HepG2 (cell line): ENCODE measurements around the gene CENPM.

Source experiments
- AKAP8 ChIP-seq: sonication (generic); formaldehyde crosslinking; IDR thresholded peaks from 2 replicates; pipeline ENCODE4 v1.5.1; 2020; ENCODE audit warnings: mild to moderate bottlenecking, missing genetic modification reagents
- ELF4 ChIP-seq: sonication (generic); formaldehyde crosslinking; IDR thresholded peaks from 2 replicates; pipeline ENCODE4 v1.5.0; 2020; ENCODE audit warnings: missing genetic modification reagents, mild to moderate bottlenecking, moderate library complexity, borderline replicate concordance
- RAD51 ChIP-seq: fragments of 450-650 bp; IDR thresholded peaks from 2 replicates; pipeline ENCODE4 v1.6.1; 2016; ENCODE audit warnings: borderline replicate concordance
- SNAPC5 ChIP-seq: sonication (generic); formaldehyde crosslinking; IDR thresholded peaks from 2 replicates; pipeline ENCODE4 v1.8.1; 2023; ENCODE audit warnings: mild to moderate bottlenecking, missing genetic modification reagents, borderline replicate concordance
- SNRNP70 ChIP-seq: fragments of 200-400 bp; formaldehyde crosslinking; IDR thresholded peaks from 2 replicates; pipeline ENCODE4 v1.6.1; 2017; ENCODE audit warnings: mild to moderate bottlenecking, low read depth, low read length, moderate library complexity
- TARDBP ChIP-seq: sonication (generic); formaldehyde crosslinking; IDR thresholded peaks from 2 replicates; pipeline ENCODE4 v1.8.0; 2022; ENCODE audit warnings: mild to moderate bottlenecking, missing genetic modification reagents
- TF ChIP-seq, protein P1 (sequence below): sonication (generic); formaldehyde crosslinking; IDR thresholded peaks from 2 replicates; pipeline ENCODE4 v1.4.0; 2020; ENCODE audit warnings: mild to moderate bottlenecking, missing genetic modification reagents

GRCh38 chr22:41943661-41944209 lies 3.2 kb downstream of the CENPM start:
- TF ChIP-seq RAD51 (no peak), TARDBP (CRISPR knock-in tag) (no peak), SNRNP70 (no peak), SNAPC5 (CRISPR knock-in tag) (no peak), AKAP8 (CRISPR knock-in tag) (no peak), ELF4 (CRISPR knock-in tag) (no peak)
- TF ChIP-seq, protein P1, sequence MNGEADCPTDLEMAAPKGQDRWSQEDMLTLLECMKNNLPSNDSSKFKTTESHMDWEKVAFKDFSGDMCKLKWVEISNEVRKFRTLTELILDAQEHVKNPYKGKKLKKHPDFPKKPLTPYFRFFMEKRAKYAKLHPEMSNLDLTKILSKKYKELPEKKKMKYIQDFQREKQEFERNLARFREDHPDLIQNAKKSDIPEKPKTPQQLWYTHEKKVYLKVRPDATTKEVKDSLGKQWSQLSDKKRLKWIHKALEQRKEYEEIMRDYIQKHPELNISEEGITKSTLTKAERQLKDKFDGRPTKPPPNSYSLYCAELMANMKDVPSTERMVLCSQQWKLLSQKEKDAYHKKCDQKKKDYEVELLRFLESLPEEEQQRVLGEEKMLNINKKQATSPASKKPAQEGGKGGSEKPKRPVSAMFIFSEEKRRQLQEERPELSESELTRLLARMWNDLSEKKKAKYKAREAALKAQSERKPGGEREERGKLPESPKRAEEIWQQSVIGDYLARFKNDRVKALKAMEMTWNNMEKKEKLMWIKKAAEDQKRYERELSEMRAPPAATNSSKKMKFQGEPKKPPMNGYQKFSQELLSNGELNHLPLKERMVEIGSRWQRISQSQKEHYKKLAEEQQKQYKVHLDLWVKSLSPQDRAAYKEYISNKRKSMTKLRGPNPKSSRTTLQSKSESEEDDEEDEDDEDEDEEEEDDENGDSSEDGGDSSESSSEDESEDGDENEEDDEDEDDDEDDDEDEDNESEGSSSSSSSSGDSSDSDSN (CRISPR knock-in tag) = no peak
